ENCODE results near the gene DMD.

The DMD gene

DNA sequence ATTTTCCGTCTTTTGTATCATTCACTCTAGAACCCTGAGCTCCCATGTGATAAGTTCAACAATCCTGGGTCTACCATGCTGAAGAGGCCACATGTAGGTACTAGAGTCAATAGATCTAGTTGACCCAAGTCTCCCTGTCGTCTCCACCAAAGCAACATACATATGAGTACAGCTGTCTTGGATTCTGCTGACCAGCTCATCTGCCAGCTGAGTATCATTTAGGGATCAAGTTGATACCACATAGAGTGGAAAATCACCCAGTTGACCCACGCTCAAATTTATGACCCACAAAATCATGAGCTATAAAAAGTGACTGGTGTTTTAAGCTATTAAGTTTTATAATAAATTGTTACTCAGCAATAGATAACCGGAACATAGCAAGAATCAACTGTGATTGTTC is 61.8 kb downstream of the DMD start:
- no peak for TF ChIP-seq ZFX (IDR thresholded peaks at IDR 0.05)
- TF ChIP-seq, protein P1, sequence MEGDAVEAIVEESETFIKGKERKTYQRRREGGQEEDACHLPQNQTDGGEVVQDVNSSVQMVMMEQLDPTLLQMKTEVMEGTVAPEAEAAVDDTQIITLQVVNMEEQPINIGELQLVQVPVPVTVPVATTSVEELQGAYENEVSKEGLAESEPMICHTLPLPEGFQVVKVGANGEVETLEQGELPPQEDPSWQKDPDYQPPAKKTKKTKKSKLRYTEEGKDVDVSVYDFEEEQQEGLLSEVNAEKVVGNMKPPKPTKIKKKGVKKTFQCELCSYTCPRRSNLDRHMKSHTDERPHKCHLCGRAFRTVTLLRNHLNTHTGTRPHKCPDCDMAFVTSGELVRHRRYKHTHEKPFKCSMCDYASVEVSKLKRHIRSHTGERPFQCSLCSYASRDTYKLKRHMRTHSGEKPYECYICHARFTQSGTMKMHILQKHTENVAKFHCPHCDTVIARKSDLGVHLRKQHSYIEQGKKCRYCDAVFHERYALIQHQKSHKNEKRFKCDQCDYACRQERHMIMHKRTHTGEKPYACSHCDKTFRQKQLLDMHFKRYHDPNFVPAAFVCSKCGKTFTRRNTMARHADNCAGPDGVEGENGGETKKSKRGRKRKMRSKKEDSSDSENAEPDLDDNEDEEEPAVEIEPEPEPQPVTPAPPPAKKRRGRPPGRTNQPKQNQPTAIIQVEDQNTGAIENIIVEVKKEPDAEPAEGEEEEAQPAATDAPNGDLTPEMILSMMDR (conservative IDR thresholded peaks at IDR 0.05), result no peak
- H3K27ac ChIP-seq, result no peak overlapping the region

- no peak overlapping the region for H3K27ac ChIP-seq
- no peak for TF ChIP-seq ZFX (IDR thresholded peaks at IDR 0.05)
Measured at GRCh38 chrX:33149085-33149484, 62.3 kb downstream of the DMD start.

GRCh38 chrX:33142331-33142730 is 69.0 kb downstream of the DMD start:
- H3K27ac ChIP-seq, result no peak overlapping the region
- TF ChIP-seq ZFX (IDR thresholded peaks at IDR 0.05), result no peak
- TF ChIP-seq, protein P1 (conservative IDR thresholded peaks at IDR 0.05), result no peak

- TF ChIP-seq ZFX (IDR thresholded peaks at IDR 0.05), result no peak
- TF ChIP-seq, protein P1 (conservative IDR thresholded peaks at IDR 0.05), result no peak
- H3K27ac ChIP-seq, result no peak overlapping the region
Measured at GRCh38 chrX:33138677-33139249, 72.6 kb downstream of the DMD start.

GRCh38 chrX:33134164-33134563 is 77.2 kb downstream of the DMD start:
- TF ChIP-seq, protein P1 (conservative IDR thresholded peaks at IDR 0.05), result no peak
- TF ChIP-seq ZFX (IDR thresholded peaks at IDR 0.05), result no peak
- no peak overlapping the region for H3K27ac ChIP-seq

DNA sequence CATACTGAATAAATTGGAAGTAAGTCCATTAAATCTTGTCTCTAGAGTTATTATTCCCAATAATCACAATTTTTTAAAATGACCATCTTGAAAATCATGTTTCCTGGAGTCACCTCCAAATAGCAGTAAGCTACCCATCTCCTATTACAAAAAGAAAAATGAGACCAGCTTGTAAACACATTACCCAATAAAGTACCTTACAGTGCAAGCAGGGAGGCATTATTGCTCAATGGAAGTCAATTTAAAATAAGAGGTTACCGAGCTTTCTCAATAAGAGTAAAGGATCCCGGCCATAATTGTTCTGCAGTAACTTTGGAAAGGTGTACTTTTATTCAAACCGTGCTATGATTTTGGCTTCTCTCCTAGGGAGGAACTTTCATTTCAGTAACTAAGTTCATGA is 78.0 kb downstream of the DMD start:
- TF ChIP-seq, protein P1 (conservative IDR thresholded peaks at IDR 0.05), result no peak
- TF ChIP-seq ZFX (IDR thresholded peaks at IDR 0.05), result no peak
- H3K27ac ChIP-seq, result no peak overlapping the region

GRCh38 chrX:33132569-33132968 is 78.8 kb downstream of the DMD start:
- H3K27ac ChIP-seq, result no peak overlapping the region
- TF ChIP-seq ZFX (IDR thresholded peaks at IDR 0.05), result no peak
- TF ChIP-seq, protein P1 (conservative IDR thresholded peaks at IDR 0.05), result no peak

DNA sequence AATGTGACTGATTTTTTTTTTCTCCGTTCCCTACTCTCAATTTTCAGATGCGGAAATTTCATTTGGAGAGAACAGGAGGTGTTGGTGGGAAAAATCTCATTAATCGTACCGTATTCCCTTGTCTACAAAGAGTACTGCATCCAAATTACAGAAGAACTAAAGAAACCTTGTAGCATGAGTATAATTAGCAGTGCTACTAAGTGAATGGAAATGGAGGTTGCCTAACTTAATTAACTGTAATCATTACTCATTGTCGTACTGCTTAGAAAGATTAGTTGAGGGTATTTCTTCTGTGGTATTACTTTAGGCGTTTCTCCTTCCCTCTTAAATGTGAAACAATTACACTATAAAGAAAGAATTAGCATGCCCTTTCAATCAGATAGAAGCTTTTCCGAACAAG is 81.7 kb downstream of the DMD start:
- TF ChIP-seq, protein P1 (conservative IDR thresholded peaks at IDR 0.05), result no peak
- TF ChIP-seq ZFX (IDR thresholded peaks at IDR 0.05), result no peak
- no peak overlapping the region for H3K27ac ChIP-seq

All from C4-2B (cell line).